Adrenal gland (tissue), 19 donors: ENCODE results near the gene GJC2. TPM values are rescaled to one million over a fixed set of nuclear protein-coding genes. Genes with fewer than 3 reads are reported as not detected.

Experiments used
- DNase-seq, 7 donors: peaks; one replicate each; pipeline ENCODE4 v3.0.0-alpha.2; 2019 to 2020
- H3K27ac ChIP-seq, 5 donors: fragments of 200-600 bp; sonication (generic) in 4 of 5; 1 replicate in 3 of 5; 2 replicates in 2 of 5; pipeline versions ENCODE4 v1.5.1 to v1.8.0; 2016 to 2020; ENCODE audit warnings: mild to moderate bottlenecking in 1 of 5
- H3K27me3 ChIP-seq: fragments of 200-600 bp; 2 replicates; pipeline ENCODE4 v1.8.0; 2021
- H3K36me3 ChIP-seq, 2 donors: fragments of 200-600 bp; replicated peaks in 1 of 2; 1 replicate in 1 of 2; 2 replicates in 1 of 2; pipeline versions ENCODE4 v1.5.1 to v1.8.0; 2018 to 2022
- H3K4me1 ChIP-seq, 2 donors: fragments of 200-600 bp; replicated peaks in 1 of 2; 1 replicate in 1 of 2; 2 replicates in 1 of 2; pipeline versions ENCODE4 v1.5.1 to v1.8.0; 2018 to 2021
- H3K4me3 ChIP-seq, 4 donors: fragments of 200-600 bp; sonication (generic) in 3 of 4; one replicate each; pipeline ENCODE4 v1.5.1; 2016 to 2018
- H3K9me3 ChIP-seq, 3 donors: fragments of 200-600 bp; sonication (generic) in 1 of 3; replicated peaks in 1 of 3; 1 replicate in 2 of 3; 2 replicates in 1 of 3; pipeline versions ENCODE4 v1.5.1 to v1.8.0; 2016 to 2021
- CTCF ChIP-seq, 6 experiments: fragments of 450-650 bp in 4 of 6; fragments of 200-600 bp in 2 of 6; sonication (generic) in 1 of 6; IDR thresholded peaks; 1 replicate in 5 of 6; 2 replicates in 1 of 6; pipeline versions ENCODE4 v1.5.1 to v1.8.0; 2016 to 2021; ENCODE audit warnings: antibody characterized with exemption in 6 of 6, mild to moderate bottlenecking in 2 of 6, moderate library complexity in 1 of 6
- POLR2A ChIP-seq, 2 donors: fragments of 450-650 bp; IDR thresholded peaks; one replicate each; pipeline ENCODE4 v1.6.1; 2017; ENCODE audit warnings: antibody characterized with exemption in 2 of 2, mild to moderate bottlenecking in 2 of 2, moderate library complexity in 1 of 2
- WGBS, 4 donors: extraction: QIAGEN DNeasy Blood & Tissue Kit in 2 of 4; methylation state at CpG; one replicate each; pipeline versions ENCODE4 v1.1.5 to v1.1.7; 2013 to 2017; 5-methylcytosine and 5-hydroxymethylcytosine counted together
- intact Hi-C, 2 donors: fragments of 100-400 bp; cut with DNase I; formaldehyde crosslinking; loops; one replicate each; pipeline versions ENCODE4 v1.14.1 to v1.15.0; 2022 to 2023
- long read RNA-seq, 10 donors: library from polyadenylated mRNA in 3 of 10; unstranded in 2 of 10; stranded (forward) in 1 of 10; transcript quantifications; one replicate each; pipeline ENCODE4 v2.0.0 and lab custom pipeline, GENCODE V29; 2021 to 2026
- polyA plus RNA-seq, 3 donors: library from polyadenylated mRNA; stranded (reverse); fragments of 200-250 nt in 2 of 3; fragments of 350-450 nt in 1 of 3; fragmentation: Illumina TruSeq in 1 of 3; extraction: RNeasy Lipid Tissue Mini Kit (QIAGEN cat#74804) in 1 of 3; gene quantifications; one replicate each; pipeline ENCODE4 v1.2.3, GENCODE V29; 2013 to 2014
- total RNA-seq, 9 donors: library from RNA; depleted of rRNA in 4 of 9; stranded (reverse); fragments of >200 nt in 4 of 9; fragments of 120-200 nt in 1 of 9; fragmentation: NEBNext Ultra II Directional in 1 of 9; extraction: Animal tissue kit (Norgen Biotek cat#: 25700) in 1 of 9; gene quantifications; one replicate each; pipeline versions ENCODE4 v1.1.0 to v1.2.4, GENCODE V29; 2013 to 2023
- donor health status: healthy with polysubstance abuse.
- donor health status: Bipolar disorder and iron deficiency.
- donor health status: DM: yes; HTN: yes; CAD: no.
- donor health status: DM: no; HTN: no; CAD: no.
- donor health status: DM: no; HTN: no; CAD: no.
- donor health status: DM: yes; HTN: yes; CAD: no.

The GJC2 gene
- total RNA-seq: 1 to 10 TPM in 7 of 9 donors, under 1 TPM in 2; 0.72 to 4.1 (median 1.2) TPM
- polyA plus RNA-seq: 1 to 10 TPM in 2 of 3 donors, under 1 TPM in 1; 0.05 to 2.1 (median 1.8) TPM
- long read RNA-seq, donor 1: 0 reads
- long read RNA-seq, donor 2: 0 reads
- long read RNA-seq, donor 3: 0 reads
- long read RNA-seq, donor 4: 0 reads
- long read RNA-seq, donor 5: 0 reads
- long read RNA-seq, donor 6: 0 reads
- long read RNA-seq, donor 7: 0 reads
- long read RNA-seq, donor 8, partial matches to known transcripts: 0 of 1 reads
- long read RNA-seq, donor 8, other reads (novel, unspliced or antisense): 0 of 1 reads
- long read RNA-seq, donor 9: 0 reads
- long read RNA-seq, donor 10: 0 reads

- peak in 3 of 7 donors; percentile 31 to 50 (median 42) for DNase-seq
- H3K9me3 ChIP-seq: no peaks in the 10 kb centered on the region
- H3K27ac ChIP-seq: peak within 1 kb of the TSS in 4 of 5 donors; percentile 50 to 90 (median 67)
- peak within 1 kb of the TSS in 1 of 4 donors; percentile 40 for H3K4me3 ChIP-seq
- intact Hi-C loops: no loop called here
- TF ChIP-seq POLR2A (IDR thresholded peaks at IDR 0.05): no peak
- peaks cover 6 to 25% of the 10 kb centered on the region in 2 donors for H3K4me1 ChIP-seq
- H3K27me3 ChIP-seq: no peaks in the 10 kb centered on the region
- WGBS, 4 donors: 53 to 84% (median 65%) methylated on average over 5 to 17 of the region's 17 CpGs
- peaks cover 0 to 25% of the 10 kb centered on the region in 2 donors for H3K36me3 ChIP-seq
Measured at GRCh38 chr1:228149406-228150119, at the start of gene GJC2. GJC2 (plus strand) TSS chr1:228149930; CDS start chr1:228157759, 7,829 bp downstream.

GRCh38 chr1:228100822-228101613 lies 48.7 kb upstream of the GJC2 start:
- intact Hi-C loops: no loop called here
- no peak for TF ChIP-seq CTCF (IDR thresholded peaks at IDR 0.05)
- no peak for TF ChIP-seq POLR2A (IDR thresholded peaks at IDR 0.05)
- H3K9me3 ChIP-seq: no peaks in the 10 kb centered on the region
- no peaks in the 10 kb centered on the region for H3K27me3 ChIP-seq
- no peak overlapping the region for H3K4me3 ChIP-seq
- peak in 3 of 7 donors; percentile 9 to 43 (median 27) for DNase-seq
- H3K4me1 ChIP-seq: peaks cover 12 to 25% of the 10 kb centered on the region in 2 donors
- H3K36me3 ChIP-seq: peaks cover 0 to 51% of the 10 kb centered on the region in 2 donors
- WGBS, 4 donors: 78 to 85% (median 81%) methylated on average over 5 to 12 of the region's 12 CpGs
- H3K27ac ChIP-seq: peak overlapping the region in 1 of 5 donors; percentile 95

GRCh38 chr1:228101614-228101993 lies 48.1 kb upstream of the GJC2 start:
- peak in 1 of 7 donors; percentile 37 for DNase-seq
- Histone ChIP-seq H3K27me3 (no peaks in the 10 kb centered on the region), H3K4me3 (peak overlapping the region in 2 of 4 donors; percentile 80 to 86), H3K9me3 (no peaks in the 10 kb centered on the region), H3K36me3 (peaks cover 0 to 56% of the 10 kb centered on the region in 2 donors), H3K4me1 (peaks cover 12 to 22% of the 10 kb centered on the region in 2 donors), H3K27ac (peak overlapping the region in 2 of 5 donors; percentile 93 to 95)
- intact Hi-C loops: no loop called here
- TF ChIP-seq CTCF (IDR thresholded peaks at IDR 0.05) (no peak), POLR2A (IDR thresholded peaks at IDR 0.05) (no peak)
- 35 to 51% (median 41%) methylated on average over 7 to 15 of the region's 15 CpGs for WGBS, 4 donors

- Histone ChIP-seq H3K9me3 (no peaks in the 10 kb centered on the region), H3K27me3 (no peaks in the 10 kb centered on the region), H3K27ac (peak overlapping the region in 4 of 5 donors; percentile 88 to 96 (median 94)), H3K4me3 (peak overlapping the region in 2 of 4 donors; percentile 80 to 86), H3K36me3 (peaks cover 0 to 59% of the 10 kb centered on the region in 2 donors), H3K4me1 (peaks cover 12 to 18% of the 10 kb centered on the region in 2 donors)
- TF ChIP-seq CTCF (IDR thresholded peaks at IDR 0.05) (peak in 2 of 6 experiments; percentile 2 to 4), POLR2A (IDR thresholded peaks at IDR 0.05) (no peak)
- peak in 4 of 7 donors; percentile 33 to 59 (median 51) for DNase-seq
- 1 to 10% (median 4%) methylated on average over 15 to 73 of the region's 73 CpGs for WGBS, 4 donors
- intact Hi-C loops: no loop called here
Measured at GRCh38 chr1:228101994-228102790, 47.5 kb upstream of the GJC2 start.
